GM12878 (cell line): ENCODE measurements around the gene DCPS.

Experiments
- CTCF ChIP-seq, 3 experiments: IDR thresholded peaks in 2 of 3; conservative IDR thresholded peaks in 1 of 3; 2 replicates each; pipeline ENCODE4 v1.5.1; 2011; ENCODE audit warnings: low read depth in 3 of 3, low read length in 3 of 3, mild to moderate bottlenecking in 3 of 3, control low read depth in 2 of 3, moderate library complexity in 2 of 3, inconsistent platforms in 1 of 3, mixed read lengths in 1 of 3; ENCODE audit not compliant: control insufficient read depth in 2 of 3, insufficient read depth in 1 of 3; ENCODE audit errors: extremely low read depth in 1 of 3
- EED ChIP-seq: sonication (generic); IDR thresholded peaks from 2 replicates; pipeline ENCODE4 v1.6.1; 2016; ENCODE audit warnings: antibody characterized with exemption, low read depth
- POLR2AphosphoS5 ChIP-seq: IDR thresholded peaks from 2 replicates; pipeline ENCODE4 v1.6.1; 2011; ENCODE audit warnings: mild to moderate bottlenecking, low read length, inconsistent platforms
- RAD21 ChIP-seq: IDR thresholded peaks from 2 replicates; pipeline ENCODE4 v1.6.1; 2011; ENCODE audit warnings: mild to moderate bottlenecking, low read depth, low read length, moderate library complexity; ENCODE audit not compliant: insufficient read depth
- REST ChIP-seq: IDR thresholded peaks from 2 replicates; pipeline ENCODE4 v1.6.1; 2012; ENCODE audit warnings: mild to moderate bottlenecking, low read depth, low read length
- TAF1 ChIP-seq: IDR thresholded peaks from 2 replicates; pipeline ENCODE4 v1.6.1; 2011; ENCODE audit warnings: mild to moderate bottlenecking, low read depth, low read length, borderline replicate concordance

- TF ChIP-seq EED, result no peak
- TF ChIP-seq POLR2AphosphoS5, result no peak
- TF ChIP-seq CTCF (IDR thresholded peaks at IDR 0.05 in 2 of 3, conservative IDR thresholded peaks at IDR 0.05 in 1 of 3; ENCODE audit: control insufficient read depth in 2 of 3, extremely low read depth in 1 of 3, insufficient read depth in 1 of 3, low read depth in 3 of 3, low read length in 3 of 3), result no peak
- TF ChIP-seq TAF1, result no peak
- TF ChIP-seq RAD21, result no peak
- no peak for TF ChIP-seq REST
These were observed 47.0 kb downstream of the DCPS start for GRCh38 chr11:126350836-126351235.
